GM23338 (cell line): ENCODE measurements around the gene NSD2. TPM values are rescaled to one million over a fixed set of nuclear protein-coding genes. Genes with fewer than 3 reads are reported as not detected.

Experiments used
- ATAC-seq: fragments of 200-7000 bp; cut with Tn5 transposase; 3 replicates; pipeline ENCODE4 v1.9.1; 2020
- DNase-seq: peaks from one replicate; pipeline ENCODE4 v3.0.0-alpha.2; 2015; ENCODE audit warnings: low spot score
- H2AFZ ChIP-seq: fragments of 200-600 bp; sonication (generic); 2 replicates; pipeline ENCODE4 v1.8.0; 2016; ENCODE audit warnings: antibody characterized with exemption, mild to moderate bottlenecking, moderate library complexity
- H3F3A ChIP-seq: fragments of 200-600 bp; sonication (generic); replicated peaks from 2 replicates; pipeline ENCODE4 v1.8.0; 2017; ENCODE audit warnings: antibody characterized with exemption, mixed run types, low read depth
- H3K27ac ChIP-seq: fragments of 200-600 bp; sonication (generic); 2 replicates; pipeline ENCODE4 v1.6.1; 2016; ENCODE audit warnings: low read depth
- H3K27me3 ChIP-seq: fragments of 200-600 bp; sonication (generic); 2 replicates; pipeline ENCODE4 v1.8.0; 2016; ENCODE audit warnings: mild to moderate bottlenecking, mixed run types, moderate library complexity; ENCODE audit not compliant: insufficient read depth
- H3K36me3 ChIP-seq: fragments of 200-600 bp; sonication (generic); 2 replicates; pipeline ENCODE4 v1.8.0; 2016; ENCODE audit warnings: mild to moderate bottlenecking; ENCODE audit not compliant: insufficient read depth
- H3K4me1 ChIP-seq: fragments of 200-600 bp; sonication (generic); 2 replicates; pipeline ENCODE4 v1.8.0; 2016; ENCODE audit warnings: mild to moderate bottlenecking, moderate library complexity; ENCODE audit not compliant: insufficient read depth
- H3K4me2 ChIP-seq: fragments of 200-600 bp; sonication (generic); 2 replicates; pipeline ENCODE4 v1.7.1; 2017; ENCODE audit warnings: mixed run types
- H3K4me3 ChIP-seq: fragments of 200-600 bp; sonication (generic); 2 replicates; pipeline ENCODE4 v1.6.1; 2016; ENCODE audit warnings: mixed run types
- H3K79me2 ChIP-seq: fragments of 200-600 bp; sonication (generic); replicated peaks from 2 replicates; pipeline ENCODE4 v1.8.0; 2017; ENCODE audit warnings: mild to moderate bottlenecking; ENCODE audit not compliant: insufficient read depth
- H3K9me2 ChIP-seq: fragments of 200-600 bp; sonication (generic); 2 replicates; pipeline ENCODE4 v1.8.0; 2017; ENCODE audit not compliant: insufficient read depth
- H4K20me1 ChIP-seq: fragments of 200-600 bp; sonication (generic); replicated peaks from 2 replicates; pipeline ENCODE4 v1.8.0; 2017; ENCODE audit warnings: mild to moderate bottlenecking; ENCODE audit not compliant: insufficient read depth
- H3K27ac Mint-ChIP-seq: 2 replicates; pipeline ENCODE4 v1.8.0; 2020; ENCODE audit warnings: inconsistent platforms, mild to moderate bottlenecking, moderate library complexity, mixed read lengths
- H3K27me3 Mint-ChIP-seq: 3 replicates; pipeline ENCODE4 v1.8.0; 2022; ENCODE audit warnings: low read depth, mild to moderate bottlenecking, moderate library complexity, mixed read lengths, inconsistent platforms; ENCODE audit not compliant: insufficient read depth, poor library complexity
- H3K36me3 Mint-ChIP-seq: 3 replicates; pipeline ENCODE4 v1.8.0; 2021; ENCODE audit warnings: low read depth, mild to moderate bottlenecking, inconsistent platforms, moderate library complexity, mixed read lengths
- H3K4me1 Mint-ChIP-seq: 3 replicates; pipeline ENCODE4 v1.8.0; 2020; ENCODE audit warnings: mild to moderate bottlenecking, inconsistent platforms, mixed read lengths
- H3K4me3 Mint-ChIP-seq: 3 replicates; pipeline ENCODE4 v1.8.0; 2021; ENCODE audit warnings: moderate library complexity, mild to moderate bottlenecking, inconsistent platforms, mixed read lengths
- H3K9me3 Mint-ChIP-seq: 3 replicates; pipeline ENCODE4 v1.8.0; 2020; ENCODE audit warnings: moderate library complexity, mild to moderate bottlenecking, inconsistent platforms, mixed read lengths
- CREB1 ChIP-seq: fragments of 250-450 bp; sonication (Bioruptor Pico); IDR thresholded peaks from 2 replicates; pipeline ENCODE4 v1.5.0; 2020; ENCODE audit warnings: low read depth, mild to moderate bottlenecking, moderate library complexity
- EZH2 ChIP-seq: fragments of 200-600 bp; sonication (generic); IDR thresholded peaks from one replicate; pipeline ENCODE4 v1.8.0; 2017; ENCODE audit warnings: antibody characterized with exemption, mild to moderate bottlenecking, low read depth; ENCODE audit not compliant: unreplicated experiment
- EZH2phosphoT487 ChIP-seq: fragments of 200-600 bp; sonication (generic); IDR thresholded peaks from one replicate; pipeline ENCODE4 v1.8.1; 2018; ENCODE audit warnings: antibody characterized with exemption; ENCODE audit not compliant: unreplicated experiment
- JUNB ChIP-seq: IDR thresholded peaks from one replicate; pipeline ENCODE4 v1.6.1; 2016; ENCODE audit warnings: antibody characterized with exemption; ENCODE audit not compliant: unreplicated experiment
- NANOG ChIP-seq: IDR thresholded peaks from 2 replicates; pipeline ENCODE4 v1.6.1; 2016; ENCODE audit warnings: antibody characterized with exemption, borderline replicate concordance
- POLR2AphosphoS5 ChIP-seq: IDR thresholded peaks from 2 replicates; pipeline ENCODE4 v1.6.1; 2016; ENCODE audit warnings: antibody characterized with exemption, low read depth
- REST ChIP-seq: IDR thresholded peaks from one replicate; pipeline ENCODE4 v1.6.1; 2018; ENCODE audit warnings: antibody characterized with exemption; ENCODE audit not compliant: unreplicated experiment
- STAT1 ChIP-seq: IDR thresholded peaks from one replicate; pipeline ENCODE4 v1.6.1; 2016; ENCODE audit warnings: antibody characterized with exemption; ENCODE audit not compliant: unreplicated experiment
- ZNF114 ChIP-seq: fragments of 250-450 bp; sonication (Bioruptor Pico); IDR thresholded peaks from 2 replicates; pipeline ENCODE4 v1.5.0; 2020; ENCODE audit warnings: mild to moderate bottlenecking, moderate library complexity
- ZNF331 ChIP-seq: fragments of 250-450 bp; sonication (Bioruptor Pico); IDR thresholded peaks from 2 replicates; pipeline ENCODE4 v1.5.0; 2020; ENCODE audit warnings: low read depth, mild to moderate bottlenecking, moderate library complexity
- ZNF462 ChIP-seq: fragments of 250-450 bp; sonication (Bioruptor Pico); IDR thresholded peaks from 2 replicates; pipeline ENCODE4 v1.5.0; 2020; ENCODE audit warnings: mild to moderate bottlenecking, moderate library complexity
- polyA plus RNA-seq: library from polyadenylated mRNA; unstranded; fragments of >200 nt; fragmentation: Nextera tagmentation; extraction: Ambion mirVana; gene quantifications from 2 replicates; pipeline ENCODE4 v1.2.1, GENCODE V29; 2016
- total RNA-seq: library from RNA; depleted of rRNA; stranded (reverse); fragments of >200 nt; shearing (Covaris generic); gene quantifications from 2 replicates; pipeline ENCODE4 v1.2.3, GENCODE V29; 2014
- TF ChIP-seq, protein P1 (sequence below): IDR thresholded peaks from 2 replicates; pipeline ENCODE4 v1.6.1; 2016; ENCODE audit warnings: antibody characterized with exemption
- TF ChIP-seq, protein P2 (sequence below), 2 experiments: fragments of 200-600 bp in 1 of 2; sonication (generic) in 1 of 2; conservative IDR thresholded peaks; 2 replicates each; pipeline versions ENCODE4 v1.5.1 to v1.6.1; 2016 to 2017; ENCODE audit warnings: antibody characterized with exemption in 2 of 2, low read depth in 2 of 2, mild to moderate bottlenecking in 2 of 2, moderate library complexity in 1 of 2

Gene NSD2
- total and polyA plus RNA-seq, 2 experiments from 2014 or later: 33.5 to 84.4 TPM

- no peak for ATAC-seq
- no peaks in the 10 kb centered on the region; the same call in 1 of the 2 replicates for H4K20me1 ChIP-seq
- no peaks in the 10 kb centered on the region for H3K79me2 ChIP-seq
- H3K36me3 ChIP-seq: no peaks in the 10 kb centered on the region; the same call in 1 of the 2 replicates
- H3K27ac Mint-ChIP-seq: no peak overlapping the region
- no peak overlapping the region for H3K4me3 ChIP-seq
- H3F3A ChIP-seq: peaks cover 7% of the 10 kb centered on the region; the same call in 1 of the 2 replicates
- TF ChIP-seq NANOG (no peak), EZH2 (no peak), JUNB (no peak), REST (no peak), ZNF462 (no peak), ZNF114 (CRISPR knock-in tag) (no peak), EZH2phosphoT487 (no peak), POLR2AphosphoS5 (no peak), CREB1 (no peak), STAT1 (no peak), ZNF331 (CRISPR knock-in tag) (no peak)
- TF ChIP-seq, protein P1, sequence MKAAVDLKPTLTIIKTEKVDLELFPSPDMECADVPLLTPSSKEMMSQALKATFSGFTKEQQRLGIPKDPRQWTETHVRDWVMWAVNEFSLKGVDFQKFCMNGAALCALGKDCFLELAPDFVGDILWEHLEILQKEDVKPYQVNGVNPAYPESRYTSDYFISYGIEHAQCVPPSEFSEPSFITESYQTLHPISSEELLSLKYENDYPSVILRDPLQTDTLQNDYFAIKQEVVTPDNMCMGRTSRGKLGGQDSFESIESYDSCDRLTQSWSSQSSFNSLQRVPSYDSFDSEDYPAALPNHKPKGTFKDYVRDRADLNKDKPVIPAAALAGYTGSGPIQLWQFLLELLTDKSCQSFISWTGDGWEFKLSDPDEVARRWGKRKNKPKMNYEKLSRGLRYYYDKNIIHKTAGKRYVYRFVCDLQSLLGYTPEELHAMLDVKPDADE: no peak
- TF ChIP-seq, protein P2, sequence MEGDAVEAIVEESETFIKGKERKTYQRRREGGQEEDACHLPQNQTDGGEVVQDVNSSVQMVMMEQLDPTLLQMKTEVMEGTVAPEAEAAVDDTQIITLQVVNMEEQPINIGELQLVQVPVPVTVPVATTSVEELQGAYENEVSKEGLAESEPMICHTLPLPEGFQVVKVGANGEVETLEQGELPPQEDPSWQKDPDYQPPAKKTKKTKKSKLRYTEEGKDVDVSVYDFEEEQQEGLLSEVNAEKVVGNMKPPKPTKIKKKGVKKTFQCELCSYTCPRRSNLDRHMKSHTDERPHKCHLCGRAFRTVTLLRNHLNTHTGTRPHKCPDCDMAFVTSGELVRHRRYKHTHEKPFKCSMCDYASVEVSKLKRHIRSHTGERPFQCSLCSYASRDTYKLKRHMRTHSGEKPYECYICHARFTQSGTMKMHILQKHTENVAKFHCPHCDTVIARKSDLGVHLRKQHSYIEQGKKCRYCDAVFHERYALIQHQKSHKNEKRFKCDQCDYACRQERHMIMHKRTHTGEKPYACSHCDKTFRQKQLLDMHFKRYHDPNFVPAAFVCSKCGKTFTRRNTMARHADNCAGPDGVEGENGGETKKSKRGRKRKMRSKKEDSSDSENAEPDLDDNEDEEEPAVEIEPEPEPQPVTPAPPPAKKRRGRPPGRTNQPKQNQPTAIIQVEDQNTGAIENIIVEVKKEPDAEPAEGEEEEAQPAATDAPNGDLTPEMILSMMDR (conservative IDR thresholded peaks at IDR 0.05; ENCODE audit: low read depth in 2 of 2): no peak
- H3K4me2 ChIP-seq: no peak overlapping the region
- no peak for DNase-seq
- no peaks in the 10 kb centered on the region for H3K4me1 ChIP-seq
- H3K36me3 Mint-ChIP-seq: peaks cover 51% of the 10 kb centered on the region
- H3K9me2 ChIP-seq: no peaks in the 10 kb centered on the region
- H3K9me3 Mint-ChIP-seq: no peaks in the 10 kb centered on the region
- H3K27me3 ChIP-seq: no peaks in the 10 kb centered on the region
- H3K27me3 Mint-ChIP-seq: peaks cover 2% of the 10 kb centered on the region
- no peak overlapping the region for H3K4me3 Mint-ChIP-seq
- H3K4me1 Mint-ChIP-seq: peaks cover 4% of the 10 kb centered on the region; the same call in 2 of the 3 replicates
- no peak overlapping the region for H2AFZ ChIP-seq
- no peak overlapping the region for H3K27ac ChIP-seq
Observed at GRCh38 chr4:1983053-1983845, 112.1 kb downstream of the NSD2 start.
